ENCODE data around the gene MAPKAPK3. TPM values are rescaled to one million over a fixed set of nuclear protein-coding genes. Genes with fewer than 3 reads are reported as not detected.

MAPKAPK3 gene
- total and polyA plus RNA-seq, 2 donors (not counting 3 experiments of a cell fraction or from before 2014, with no cell fraction given): 21.3 to 30.5 TPM

DNA sequence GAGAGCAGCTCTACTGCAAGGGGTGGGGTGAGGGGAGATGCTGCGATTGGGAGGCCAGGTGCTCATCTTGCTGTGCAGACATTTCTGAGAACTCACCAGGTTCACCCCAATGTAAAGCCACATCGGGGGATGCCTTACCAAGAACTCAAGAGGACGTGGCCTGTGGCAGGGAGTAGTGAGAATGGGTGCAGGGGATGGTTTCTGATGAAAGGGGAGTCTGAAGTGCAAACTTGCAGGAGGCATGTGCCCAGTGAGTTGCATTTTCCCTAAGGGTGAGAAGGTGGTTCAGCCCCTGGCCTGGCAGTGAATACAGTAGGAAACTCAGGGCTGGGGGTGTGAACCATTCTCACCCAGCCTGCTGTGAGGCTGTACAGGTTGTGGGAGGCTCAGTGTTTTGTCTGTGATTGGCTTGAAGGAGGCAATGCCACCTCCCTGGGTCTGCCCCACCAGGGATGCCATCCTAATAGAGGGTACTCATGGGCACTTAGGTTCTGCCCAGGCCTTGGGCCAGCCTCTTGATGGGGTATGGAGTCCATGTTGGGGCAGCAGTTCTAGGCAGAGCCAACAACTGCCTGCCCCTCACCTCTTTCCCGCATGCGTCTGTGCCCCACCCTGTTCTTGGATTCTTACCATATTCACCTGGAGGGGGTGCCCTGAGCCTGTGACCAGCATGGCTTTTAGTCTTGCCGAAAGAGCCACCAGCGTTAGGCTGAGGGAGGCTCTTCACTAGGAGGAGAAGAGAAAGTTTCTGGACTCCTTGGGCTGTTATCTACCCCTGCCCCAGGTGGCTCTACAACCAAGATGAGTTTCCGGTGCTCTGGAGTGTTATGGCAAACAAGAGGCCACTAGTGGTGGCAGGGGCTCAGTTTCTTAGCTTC, 43.1 kb upstream of the MAPKAPK3 start:
- no peaks in the 10 kb centered on the region for H4K20me1 ChIP-seq (replicated peaks; ENCODE audit: control insufficient read depth, extremely low read depth, insufficient read depth, low read length)
- no peak overlapping the region for H3K4me2 ChIP-seq (ENCODE audit: insufficient read depth, low read length)
- dilution Hi-C loops (cut with MboI; ENCODE audit: extremely low pct_ligation_motif_present, low sequenced_read_pairs) (no loop called here), intact Hi-C loops (cut with micrococcal nuclease) (no loop called here)
- CTCF ChIA-PET: interaction anchor here (1.4 to 6.0 kb wide), 4 partner anchors 17 to 42 kb away, joined by 4 to 105 read pairs (median 36); partner anchors contain the start of genes CISH and MAPKAPK3
- H3K9me3 ChIP-seq (replicated peaks; ENCODE audit: control insufficient read depth, insufficient read depth, low read length): no peaks in the 10 kb centered on the region
- FAIRE-seq: no peak
- no peaks in the 10 kb centered on the region for H3K9me1 ChIP-seq (replicated peaks; ENCODE audit: control insufficient read depth, extremely low read depth, insufficient read depth, low read length)
- POLR2A ChIA-PET: interaction anchor here (0.9 kb wide), 1 partner anchor 38 kb away, joined by 3 read pairs; the partner anchor contains the start of gene CISH
- no TSS peak for BruUV-seq (replicated peaks)
- no peak overlapping the region for H3K4me3 ChIP-seq (replicated peaks in 1 of 3; ENCODE audit: insufficient read depth in 1 of 3, low read depth in 1 of 3, low read length in 3 of 3)
- no peak overlapping the region for H3K27ac ChIP-seq (ENCODE audit: insufficient read depth, low read depth, low read length)
- no peak overlapping the region for H2AFZ ChIP-seq (ENCODE audit: low read depth, low read length)
- DNase-seq (ENCODE audit: low read depth, low spot score): no peak
- H3K27me3 ChIP-seq (ENCODE audit: control insufficient read depth in 2 of 2, insufficient read depth in 2 of 2, low read length in 2 of 2): no peaks in the 10 kb centered on the region
- H3K4me1 ChIP-seq (ENCODE audit: control insufficient read depth, extremely low read depth, insufficient read depth, low read length): peaks cover 7% of the 10 kb centered on the region
- TF ChIP-seq MYC (IDR thresholded peaks at IDR 0.05; ENCODE audit: low read depth, low read length) (no peak), GATA2 (IDR thresholded peaks at IDR 0.05; ENCODE audit: insufficient read depth, insufficient read length, low read depth, low read length) (no peak), POLR2AphosphoS5 (IDR thresholded peaks at IDR 0.05; ENCODE audit: insufficient read depth, low read depth, low read length) (no peak), JUN (IDR thresholded peaks at IDR 0.05; ENCODE audit: borderline replicate concordance, insufficient read depth, insufficient read length, low read depth) (no peak), POLR2A (IDR thresholded peaks at IDR 0.05; ENCODE audit: low read depth, low read length) (no peak), FOS (IDR thresholded peaks at IDR 0.05; ENCODE audit: borderline replicate concordance, insufficient read depth, low read length) (no peak)
- TF ChIP-seq, protein P1, sequence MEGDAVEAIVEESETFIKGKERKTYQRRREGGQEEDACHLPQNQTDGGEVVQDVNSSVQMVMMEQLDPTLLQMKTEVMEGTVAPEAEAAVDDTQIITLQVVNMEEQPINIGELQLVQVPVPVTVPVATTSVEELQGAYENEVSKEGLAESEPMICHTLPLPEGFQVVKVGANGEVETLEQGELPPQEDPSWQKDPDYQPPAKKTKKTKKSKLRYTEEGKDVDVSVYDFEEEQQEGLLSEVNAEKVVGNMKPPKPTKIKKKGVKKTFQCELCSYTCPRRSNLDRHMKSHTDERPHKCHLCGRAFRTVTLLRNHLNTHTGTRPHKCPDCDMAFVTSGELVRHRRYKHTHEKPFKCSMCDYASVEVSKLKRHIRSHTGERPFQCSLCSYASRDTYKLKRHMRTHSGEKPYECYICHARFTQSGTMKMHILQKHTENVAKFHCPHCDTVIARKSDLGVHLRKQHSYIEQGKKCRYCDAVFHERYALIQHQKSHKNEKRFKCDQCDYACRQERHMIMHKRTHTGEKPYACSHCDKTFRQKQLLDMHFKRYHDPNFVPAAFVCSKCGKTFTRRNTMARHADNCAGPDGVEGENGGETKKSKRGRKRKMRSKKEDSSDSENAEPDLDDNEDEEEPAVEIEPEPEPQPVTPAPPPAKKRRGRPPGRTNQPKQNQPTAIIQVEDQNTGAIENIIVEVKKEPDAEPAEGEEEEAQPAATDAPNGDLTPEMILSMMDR (IDR thresholded peaks at IDR 0.05; ENCODE audit: extremely low read depth in 1 of 2, insufficient read depth in 1 of 2, low read depth in 1 of 2, low read length in 2 of 2): no peak
- TF ChIP-seq, protein P2, sequence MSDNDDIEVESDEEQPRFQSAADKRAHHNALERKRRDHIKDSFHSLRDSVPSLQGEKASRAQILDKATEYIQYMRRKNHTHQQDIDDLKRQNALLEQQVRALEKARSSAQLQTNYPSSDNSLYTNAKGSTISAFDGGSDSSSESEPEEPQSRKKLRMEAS (IDR thresholded peaks at IDR 0.05; ENCODE audit: insufficient read depth, insufficient read length): no peak
- H3K36me3 ChIP-seq (ENCODE audit: control insufficient read depth in 2 of 2, extremely low read depth in 1 of 2, insufficient read depth in 2 of 2, low read length in 2 of 2): peaks cover 0 to 4% of the 10 kb centered on the region in 2 experiments
- H3K79me2 ChIP-seq (ENCODE audit: control insufficient read depth, insufficient read depth, low read length): no peaks in the 10 kb centered on the region
- no peak overlapping the region for H3K9ac ChIP-seq (replicated peaks; ENCODE audit: extremely low read depth, insufficient read depth, low read length)

All from endothelial cell of umbilical vein (primary cell).